GM21447 (cell line): ENCODE results near the gene NADK.
"Not testable (repeated sequence)": the region's sequence is repeated elsewhere in the genome, so short reads cannot be mapped to it uniquely, and the experiment has no call there.

Source experiments
- ATAC-seq: cut with Tn5 transposase; IDR thresholded peaks from one replicate; pipeline ENCODE4 v1.9.1; 2021; ENCODE audit not compliant: unreplicated experiment

NADK gene

DNA sequence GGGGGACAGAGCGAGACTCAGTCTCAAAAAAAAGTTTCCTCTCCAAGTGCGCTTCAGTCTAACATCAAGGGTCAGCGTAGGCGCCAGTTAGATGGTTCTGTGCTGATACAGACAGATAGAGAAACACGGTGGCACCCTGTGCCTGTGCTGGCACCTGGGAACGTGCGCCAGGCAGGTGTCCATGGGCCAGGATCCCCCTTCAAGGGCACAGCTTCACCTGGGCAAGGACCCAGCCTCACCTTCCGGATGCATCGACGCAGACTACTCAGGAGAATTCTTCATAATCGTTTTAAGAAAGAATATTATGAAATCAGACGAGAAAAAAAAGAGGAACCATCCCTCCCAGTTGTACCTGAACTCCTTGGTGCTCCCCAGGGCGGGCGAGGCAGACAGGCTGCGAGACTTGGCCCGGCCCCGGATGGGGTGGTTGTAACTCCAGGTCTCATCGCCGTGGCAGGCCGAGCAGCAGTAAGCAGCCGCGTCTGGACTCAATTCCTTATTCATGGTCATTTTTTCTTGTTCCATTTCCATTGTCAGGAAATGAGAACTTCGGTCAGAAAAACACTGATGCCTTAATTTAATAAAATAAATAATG, 13.3 kb downstream of the NADK start:
- no peak for ATAC-seq

DNA sequence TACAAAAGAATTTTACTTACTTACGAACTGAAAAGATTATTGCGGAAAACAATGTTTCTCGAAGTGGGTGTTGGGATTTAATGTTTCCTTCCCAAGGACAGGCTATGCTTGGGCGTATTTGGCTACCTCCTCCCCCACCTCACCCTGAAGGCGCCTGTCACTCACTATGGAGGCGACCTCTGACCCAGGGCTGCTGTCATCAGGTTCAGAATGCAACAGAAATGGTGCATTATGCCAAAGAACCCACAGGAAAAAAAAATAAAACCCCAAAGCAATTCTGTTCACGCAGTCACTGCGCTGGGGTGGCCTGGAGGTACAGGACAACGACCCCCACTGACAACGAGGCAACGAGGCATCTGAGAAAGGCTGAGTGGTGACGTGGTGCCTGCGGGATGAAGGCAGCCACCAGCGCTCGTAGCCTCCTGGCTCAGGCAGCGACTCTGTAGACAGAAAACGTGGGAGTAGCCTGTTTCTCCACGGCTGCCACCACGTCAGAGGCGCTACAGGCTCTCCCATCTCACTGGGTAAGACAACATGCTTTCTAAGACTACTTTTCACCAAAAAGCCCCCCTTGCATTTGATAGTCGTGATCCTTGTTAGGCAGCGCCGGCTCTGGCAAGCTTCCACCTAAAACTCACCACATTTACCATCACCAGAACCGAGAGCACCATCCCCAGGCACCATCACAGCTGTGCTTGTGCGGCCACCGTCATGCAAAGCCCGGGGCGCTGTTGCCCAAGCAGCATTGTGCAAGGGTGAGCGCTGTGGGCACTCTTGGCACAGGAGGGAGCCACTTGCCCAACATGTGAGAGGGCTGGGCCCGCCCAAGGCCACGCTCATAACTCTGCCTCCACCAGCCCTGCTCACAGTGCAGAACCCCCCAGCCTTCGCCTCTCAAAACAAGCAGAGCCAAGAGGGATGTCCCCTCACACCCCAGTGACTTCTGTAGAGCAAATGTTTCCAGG, 14.3 kb downstream of the NADK start:
- no peak for ATAC-seq

DNA sequence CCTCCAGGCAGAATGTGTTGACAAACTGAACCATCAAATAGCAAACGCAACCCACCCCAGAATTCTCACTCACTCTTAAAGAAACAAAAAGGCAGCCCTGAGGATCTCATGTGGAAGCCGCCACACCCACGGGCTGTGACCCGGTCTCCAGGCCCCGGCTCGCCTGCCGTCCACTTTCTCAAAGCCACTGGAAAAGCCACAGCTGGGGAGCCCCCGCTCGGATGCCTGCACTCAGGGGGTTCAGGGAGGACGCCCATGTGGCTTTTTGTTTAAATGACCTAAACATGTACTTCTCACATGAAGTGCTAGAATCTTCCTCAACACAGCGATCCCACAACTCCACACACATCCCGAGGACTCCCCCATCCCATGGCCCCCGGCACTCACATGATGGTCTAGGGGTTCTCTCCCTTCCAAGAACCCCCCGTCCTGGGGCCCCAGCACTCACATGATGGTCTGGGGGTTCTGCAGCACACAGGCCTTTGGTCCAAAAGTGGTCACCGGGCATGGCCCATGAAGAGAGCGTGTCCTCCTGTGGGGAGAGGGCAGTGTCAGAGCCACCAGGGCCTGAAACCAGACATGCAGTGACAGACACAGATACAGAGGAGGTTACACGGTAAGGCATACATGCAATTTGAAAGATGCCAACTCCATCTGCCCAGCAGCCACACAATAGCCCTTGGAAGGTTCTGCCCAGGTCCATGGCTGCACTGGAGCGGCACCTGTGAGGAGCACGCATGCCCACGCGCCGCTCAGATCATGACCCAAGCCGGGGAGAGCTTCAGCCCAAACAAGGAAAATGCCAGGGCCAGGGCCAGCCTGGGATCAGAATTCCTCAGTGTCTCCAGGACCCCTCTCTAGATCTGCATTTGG, 16.5 kb downstream of the NADK start:
- no peak for ATAC-seq

DNA sequence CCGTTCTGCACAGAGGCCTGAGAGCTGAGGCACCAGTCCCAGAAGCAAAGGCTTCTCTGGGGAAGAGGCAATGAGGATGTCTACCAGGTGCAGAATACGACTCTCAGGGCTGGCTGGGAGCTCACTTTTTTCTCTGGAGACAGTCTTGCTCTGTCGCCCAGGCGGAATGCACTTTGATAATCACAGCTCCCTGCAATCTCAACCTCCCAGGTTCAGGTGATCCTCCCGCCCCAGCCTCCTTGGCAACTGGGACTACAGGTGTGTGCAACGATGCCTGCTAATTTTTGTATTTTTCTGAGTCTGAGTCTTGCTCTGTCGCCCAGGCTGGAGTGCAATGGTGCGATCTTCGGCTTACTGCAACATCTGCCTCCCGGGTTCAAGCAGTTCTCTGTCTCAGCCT, 17.6 kb downstream of the NADK start:
- ATAC-seq = no peak

DNA sequence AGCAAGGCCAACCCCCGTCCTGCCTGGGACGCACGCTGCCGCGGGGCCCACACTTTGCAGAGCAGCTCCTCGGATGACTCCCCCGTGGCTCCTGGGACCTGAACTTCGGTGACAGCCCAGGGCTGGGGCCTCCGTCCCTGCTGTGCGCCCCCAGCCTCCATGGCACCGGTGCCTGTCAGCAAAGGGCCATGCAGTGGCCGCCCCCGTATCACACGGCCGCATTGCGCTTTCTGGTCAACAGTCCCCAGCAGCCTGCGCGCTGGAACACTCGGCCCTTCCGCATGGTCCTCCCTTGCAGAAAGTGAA, 18.0 kb downstream of the NADK start:
- ATAC-seq = no peak

DNA sequence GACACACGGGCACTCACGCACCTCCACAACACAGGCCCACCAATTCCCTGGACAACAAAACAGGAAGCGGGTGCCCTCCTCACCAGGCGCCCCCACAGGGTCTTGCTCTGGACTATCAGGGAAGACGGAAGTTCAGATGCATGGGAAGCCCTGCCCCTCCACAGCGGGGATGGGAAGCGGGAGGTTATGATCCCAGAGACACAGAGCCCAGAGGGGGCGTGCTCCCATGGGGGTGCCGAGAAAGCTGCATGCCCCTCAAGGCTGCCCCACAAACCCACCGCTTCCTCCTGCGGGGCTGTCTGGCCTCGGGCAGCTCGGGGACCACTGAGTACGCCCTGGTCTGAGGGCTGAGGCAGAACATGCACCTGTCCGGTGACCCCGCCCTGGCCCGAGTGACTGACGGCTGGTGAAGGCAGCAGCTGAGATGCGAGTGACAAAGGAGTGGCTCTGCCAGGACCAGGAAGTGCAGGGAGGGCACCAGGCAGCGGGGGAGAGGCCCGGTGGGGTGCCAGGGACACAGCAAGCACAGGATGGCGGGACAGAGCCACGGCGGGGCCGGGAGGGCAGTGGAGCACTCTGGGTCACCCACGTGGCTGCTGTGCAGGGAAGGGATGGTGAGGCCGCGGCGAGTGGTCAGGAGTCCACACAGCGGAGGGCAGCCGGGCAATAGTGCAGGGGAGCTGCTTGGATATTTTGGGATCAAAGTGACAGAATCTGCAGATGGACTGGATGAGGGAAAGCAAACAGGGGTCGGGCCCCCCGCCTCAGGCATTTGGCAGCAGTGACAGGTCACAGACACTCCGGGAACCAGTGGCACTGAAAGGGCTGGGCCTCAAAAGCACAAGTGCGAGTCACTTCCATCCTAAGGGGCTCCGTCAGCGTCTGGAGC, 18.6 kb downstream of the NADK start:
- no peak for ATAC-seq

DNA sequence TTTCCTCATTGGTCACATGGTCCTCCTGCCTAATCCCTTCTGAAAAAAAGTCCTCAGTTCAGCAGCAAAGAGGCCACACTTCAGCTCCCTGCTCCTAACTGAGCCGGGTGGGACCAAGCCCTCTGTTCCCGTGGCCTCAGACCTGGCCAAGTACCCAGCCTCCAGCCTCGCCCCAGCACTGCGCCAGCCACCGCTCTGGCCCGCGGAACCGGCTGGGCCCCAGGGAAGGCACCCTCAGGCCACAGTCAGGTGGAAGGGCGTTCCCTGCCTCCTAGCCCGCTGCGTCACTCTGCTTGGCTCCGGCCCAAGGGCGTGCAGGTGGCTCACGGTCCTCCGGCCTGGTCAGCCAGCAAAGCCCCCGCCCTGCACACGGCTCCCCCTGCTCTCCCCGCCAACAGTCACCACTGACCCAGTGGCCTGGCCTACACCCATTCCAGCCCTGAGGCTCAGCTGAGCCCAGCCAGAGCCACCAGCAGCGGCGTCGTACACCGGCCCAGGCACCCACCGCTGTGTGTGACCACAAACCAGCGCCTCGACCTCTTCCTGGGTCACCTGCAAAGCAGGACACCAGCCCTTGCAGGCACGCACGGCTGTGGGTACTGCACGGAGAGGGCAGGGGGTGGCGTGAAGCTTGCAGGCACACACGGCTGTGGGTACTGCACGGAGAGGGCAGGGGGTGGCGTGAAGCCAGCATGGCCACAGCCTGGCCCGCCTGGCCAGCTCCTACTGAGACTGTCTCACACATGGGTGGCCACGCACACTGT, 19.4 kb downstream of the NADK start:
- no peak for ATAC-seq

DNA sequence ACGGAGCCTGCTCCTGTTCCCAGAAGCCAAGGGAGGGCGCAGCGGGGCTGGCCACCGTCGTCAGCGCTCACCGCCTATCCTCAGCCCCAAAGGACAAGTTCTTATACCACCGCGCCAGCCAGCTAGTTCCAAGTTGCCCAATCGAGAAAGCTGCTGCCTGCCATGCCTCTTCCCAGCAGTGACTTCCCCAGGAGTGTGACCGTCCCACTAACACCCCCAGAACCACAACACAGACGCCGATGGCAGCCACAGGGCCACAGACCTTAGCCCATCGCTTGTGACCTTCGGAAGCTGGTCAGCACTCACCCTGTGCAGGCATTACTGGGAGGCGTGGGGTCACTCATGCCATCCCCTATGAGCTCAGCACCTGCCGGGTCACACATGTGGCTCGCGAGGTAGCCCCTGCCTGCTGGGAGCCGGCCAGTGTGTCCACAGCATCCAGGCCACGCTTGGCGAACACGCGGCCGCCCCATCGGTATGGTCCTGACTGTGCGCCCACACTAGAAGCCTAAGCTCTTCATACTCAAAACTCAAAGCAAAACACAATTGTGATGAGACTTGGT, 20.1 kb downstream of the NADK start:
- no peak for ATAC-seq

DNA sequence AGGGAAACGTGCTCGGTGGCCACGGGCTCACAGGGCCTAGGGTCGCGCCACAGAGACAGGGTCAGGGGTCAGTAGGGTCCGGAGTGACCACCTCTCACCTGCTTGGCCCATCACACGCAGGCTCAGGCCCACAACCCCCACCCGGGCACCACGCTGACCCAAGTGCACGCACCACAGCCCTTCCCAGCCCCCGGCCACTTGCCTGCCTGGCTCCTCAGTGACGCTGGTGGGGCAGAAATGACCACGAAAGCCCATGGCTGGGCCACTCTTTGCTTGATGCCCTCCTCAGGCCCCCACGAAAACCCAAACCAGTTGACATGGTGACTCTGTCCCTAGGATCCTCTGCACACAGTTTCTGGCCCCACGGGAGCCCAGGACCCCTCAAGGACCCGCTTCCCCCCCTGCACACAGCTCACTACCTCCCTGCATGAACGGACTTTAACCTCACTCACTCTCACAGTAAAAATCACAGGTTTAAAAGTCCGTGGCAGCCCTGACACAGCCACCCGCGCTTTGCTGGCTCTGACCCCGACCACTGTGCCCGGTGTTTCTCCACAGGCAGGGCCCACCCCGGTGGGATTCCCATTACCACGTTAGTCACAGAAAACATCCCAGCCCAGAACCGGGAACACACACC, 20.7 kb downstream of the NADK start:
- ATAC-seq = no peak

DNA sequence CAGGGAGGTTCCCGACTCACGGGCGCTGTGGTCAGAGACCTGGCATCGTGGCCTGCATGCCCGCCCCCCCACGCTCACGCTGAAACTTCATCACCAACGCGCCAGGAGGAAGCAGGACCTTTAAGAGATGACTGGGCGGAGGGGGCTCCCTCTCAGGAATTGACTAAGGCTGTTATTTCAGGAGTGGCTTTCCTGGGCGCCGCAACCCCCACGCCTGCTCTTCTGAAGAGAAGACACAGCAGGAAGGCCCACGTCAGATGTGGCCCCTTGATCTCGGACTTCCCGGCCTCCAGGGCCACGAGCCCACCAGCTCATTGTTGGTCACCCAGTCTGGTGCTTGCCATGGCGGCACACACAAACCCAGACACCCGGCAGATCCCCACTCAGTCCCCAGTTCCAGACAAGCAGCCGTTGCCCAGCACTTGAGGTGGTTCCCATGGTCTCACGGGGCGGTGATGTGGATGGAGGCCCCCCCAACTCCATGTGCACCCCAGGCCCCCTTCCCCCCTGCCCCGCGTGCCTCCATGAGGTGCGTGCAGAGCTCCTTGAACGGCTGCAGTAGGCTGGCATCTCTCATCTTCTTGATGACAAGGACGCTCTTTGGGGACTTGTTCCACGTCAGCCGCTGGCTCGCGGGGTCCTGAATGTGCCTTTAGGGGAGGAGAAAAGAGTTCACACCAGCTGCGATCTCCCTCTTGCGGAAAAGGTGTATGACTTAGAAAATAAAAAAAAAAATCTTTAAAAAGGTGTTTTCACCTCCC, 21.4 kb downstream of the NADK start:
- ATAC-seq = no peak

DNA sequence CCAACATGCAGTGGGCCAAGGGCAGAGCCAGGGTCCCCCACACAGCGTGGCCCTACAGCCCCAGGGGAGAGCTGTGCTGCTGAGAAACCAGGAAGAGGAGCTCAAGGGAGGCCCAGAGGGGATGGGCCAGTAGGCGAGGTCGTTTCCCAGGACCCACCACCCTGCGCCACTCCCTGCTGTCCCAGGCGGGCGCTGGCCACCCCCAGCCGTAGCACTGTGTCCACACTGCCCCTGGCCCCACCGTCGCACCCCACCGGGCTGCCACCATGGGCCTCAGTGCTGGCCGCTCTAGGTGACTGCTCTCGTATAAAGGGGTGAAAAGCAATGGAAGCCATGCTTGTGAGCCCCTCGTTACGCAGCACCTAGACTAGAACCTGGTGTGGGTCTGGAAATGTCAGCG, 22.4 kb downstream of the NADK start:
- ATAC-seq = no peak

DNA sequence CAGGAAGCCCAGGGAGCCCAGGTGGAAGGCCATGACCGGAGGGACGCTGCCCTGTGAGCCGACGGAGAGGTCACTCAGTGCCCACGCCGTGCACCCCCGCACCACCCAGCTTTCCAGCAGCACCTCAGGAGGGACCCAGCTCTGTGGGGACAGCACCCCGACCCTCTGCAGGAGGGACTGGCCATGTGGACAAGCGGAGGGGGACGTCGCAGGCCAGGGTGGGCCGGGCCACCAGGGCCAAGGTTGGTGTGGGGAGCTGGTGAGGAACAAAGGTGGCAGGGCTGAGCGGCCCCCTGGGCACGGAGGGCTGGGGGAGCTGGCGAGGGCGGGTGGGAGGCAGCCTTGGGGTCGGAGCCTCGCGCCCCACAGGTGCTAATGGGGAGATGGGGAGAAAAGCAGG, 22.8 kb downstream of the NADK start:
- no peak for ATAC-seq

DNA sequence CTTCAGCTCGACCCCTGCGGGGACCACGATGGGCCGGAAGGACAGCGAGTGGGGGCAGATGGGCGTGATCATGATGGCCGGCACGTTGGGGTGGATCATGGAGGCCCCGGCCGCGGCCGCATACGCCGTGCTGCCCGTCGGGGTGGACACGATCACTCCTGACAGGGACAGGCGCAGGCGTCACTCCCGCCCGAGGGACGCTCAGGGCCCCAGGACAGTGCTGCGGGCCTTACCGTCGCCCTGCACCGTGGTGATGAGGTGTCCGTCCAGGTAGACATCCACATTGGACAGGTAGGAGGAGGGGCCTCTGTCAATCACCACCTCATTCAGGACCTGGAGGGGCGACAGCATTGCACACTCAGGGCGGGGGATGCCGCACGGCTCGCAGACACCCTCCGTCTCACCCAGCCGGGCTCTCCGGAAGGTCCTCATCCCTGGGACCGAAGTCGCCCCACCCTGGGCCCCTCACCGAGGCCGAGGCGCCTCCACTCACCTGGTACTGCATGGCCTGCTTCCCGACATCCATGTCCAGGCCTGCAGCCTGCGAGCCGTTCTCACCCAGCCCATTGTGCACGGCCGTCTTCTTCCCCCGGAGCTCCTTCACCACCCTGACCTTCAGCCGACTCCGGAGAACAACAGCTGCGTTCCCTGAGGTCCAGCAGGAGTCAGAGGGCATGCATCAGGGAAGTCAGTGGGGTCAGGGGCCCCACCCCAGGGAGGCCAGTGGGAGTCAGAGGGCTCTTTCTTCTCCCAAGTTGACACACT, 24.0 kb downstream of the NADK start:
- ATAC-seq = no peak

DNA sequence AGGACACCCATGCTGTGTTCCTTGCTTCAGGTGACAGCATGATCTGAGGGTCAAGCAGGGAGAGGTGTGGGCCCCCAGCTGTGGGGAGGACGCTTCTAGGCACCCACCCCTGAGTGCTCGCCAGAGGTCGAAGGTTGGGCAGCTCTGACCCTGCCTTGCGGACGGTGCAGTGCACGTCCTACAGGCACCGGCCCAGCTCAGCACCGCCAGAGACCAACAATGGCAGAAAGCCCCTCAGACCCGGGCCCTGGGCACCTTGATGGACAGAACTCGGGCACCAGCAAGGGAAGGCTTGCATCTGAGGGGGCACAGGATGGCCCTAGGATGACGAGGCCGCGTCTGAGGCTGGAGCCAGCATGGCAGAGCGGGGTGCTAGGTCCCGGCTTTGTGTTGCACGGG, 24.7 kb downstream of the NADK start:
- no peak for ATAC-seq

DNA sequence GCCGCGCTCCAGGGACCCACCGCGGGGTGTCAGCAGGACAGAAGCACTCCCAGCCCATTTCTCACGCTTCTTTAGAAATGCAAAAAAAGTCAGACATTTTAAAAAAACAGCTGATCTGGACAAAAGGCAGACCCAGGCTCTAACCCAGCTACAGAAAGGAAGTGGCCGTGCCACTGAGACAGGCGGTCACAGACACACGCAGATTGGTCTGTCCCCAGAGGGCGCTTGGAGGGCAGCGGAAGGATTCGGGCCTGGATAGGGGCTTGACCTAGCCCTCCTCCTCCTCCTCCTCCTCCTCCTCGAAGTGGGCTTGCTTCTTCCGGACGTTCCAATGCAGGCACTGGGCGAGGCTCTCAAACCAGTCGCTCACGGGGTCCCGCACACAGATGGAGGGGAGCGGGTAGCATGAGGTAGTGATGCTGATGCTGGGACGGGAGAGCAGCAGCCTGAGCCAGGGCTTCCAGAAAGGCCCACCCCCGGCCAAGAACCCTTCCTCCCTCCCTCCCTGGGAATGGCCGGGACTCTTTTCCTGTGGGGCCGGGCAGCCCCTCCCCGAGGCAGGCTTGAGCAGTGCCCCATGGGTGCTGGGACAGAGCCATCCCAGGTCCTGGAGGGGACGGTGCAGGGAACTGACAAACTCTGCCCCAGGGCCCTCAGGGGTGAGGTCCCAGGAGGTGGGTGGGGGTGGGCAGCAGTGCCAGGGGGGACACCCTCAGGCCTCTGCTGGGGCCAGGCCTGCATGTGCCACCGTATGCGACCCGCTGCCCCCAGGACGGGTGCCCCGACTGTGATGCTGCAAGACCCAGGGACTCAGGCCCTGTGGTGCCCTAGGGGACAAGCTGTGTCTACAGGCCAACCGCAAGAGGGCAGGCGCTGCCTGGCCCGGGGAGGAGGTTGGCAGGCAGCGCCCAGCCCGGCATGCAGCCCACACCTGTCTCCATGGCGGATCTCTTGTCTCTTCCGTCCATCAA, 25.3 kb downstream of the NADK start:
- no peak for ATAC-seq

DNA sequence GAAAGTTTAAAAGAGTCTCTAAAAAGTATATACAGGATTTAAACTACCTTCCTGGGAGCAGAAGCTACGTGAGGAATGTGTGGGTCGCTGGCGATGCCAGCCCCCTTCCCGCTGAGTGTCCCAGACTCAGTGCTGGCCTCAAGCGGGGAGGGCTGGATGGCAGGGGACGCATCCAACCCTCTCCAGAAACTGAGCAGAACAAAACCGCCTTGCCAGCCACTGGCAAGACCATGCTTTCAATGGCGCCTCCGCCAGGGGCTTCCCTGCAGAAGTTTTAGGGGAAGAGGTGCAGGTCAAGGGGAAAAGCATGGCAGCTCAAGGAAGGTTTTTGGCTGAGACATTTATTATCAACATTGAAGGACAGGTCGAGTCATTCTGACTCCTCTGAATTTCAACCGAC, 26.1 kb downstream of the NADK start:
- no peak for ATAC-seq

DNA sequence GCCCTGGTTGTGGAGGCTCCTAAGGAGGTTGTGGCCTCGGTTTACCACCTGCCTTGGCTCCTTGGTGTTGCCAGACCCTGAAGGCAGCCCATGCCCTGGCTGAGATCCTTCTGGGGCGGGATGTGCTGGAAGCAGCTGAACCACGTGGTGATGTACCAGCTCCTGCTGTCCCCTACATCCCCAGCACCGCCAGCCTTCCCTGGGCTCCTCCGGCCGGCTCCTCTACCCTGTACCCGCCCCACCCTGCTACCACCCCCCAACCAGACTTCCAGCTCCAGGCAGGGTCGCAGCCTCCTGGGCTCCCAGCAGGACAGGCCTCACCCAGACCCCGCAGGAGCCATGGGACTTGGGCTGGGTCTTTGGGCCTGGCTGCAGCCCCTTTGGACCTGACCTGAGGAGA, 28.3 kb downstream of the NADK start:
- not testable (repeated sequence) for ATAC-seq
